Measurements from ENCODE around the gene SMPX.

DNA sequence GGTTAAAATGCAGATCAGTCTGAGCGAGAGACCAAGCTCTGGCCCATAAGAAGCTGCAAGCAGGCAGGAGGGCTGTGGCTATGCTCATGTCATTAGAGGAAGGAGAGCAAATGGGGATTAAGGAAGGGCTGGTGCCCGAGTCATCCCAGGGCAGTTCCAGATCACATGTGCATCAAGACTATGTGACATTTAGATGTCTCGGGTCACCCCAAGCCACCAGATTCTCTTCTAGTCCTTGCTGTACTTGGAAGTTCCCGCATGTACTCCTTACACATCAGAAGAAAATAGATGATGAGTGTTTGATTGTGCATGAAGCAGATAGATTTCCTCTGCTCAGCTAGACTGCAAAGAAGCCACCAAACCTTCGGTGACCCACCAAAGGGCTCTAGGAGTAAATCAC, 57.6 kb downstream of the SMPX start:
- TF ChIP-seq, protein P1, sequence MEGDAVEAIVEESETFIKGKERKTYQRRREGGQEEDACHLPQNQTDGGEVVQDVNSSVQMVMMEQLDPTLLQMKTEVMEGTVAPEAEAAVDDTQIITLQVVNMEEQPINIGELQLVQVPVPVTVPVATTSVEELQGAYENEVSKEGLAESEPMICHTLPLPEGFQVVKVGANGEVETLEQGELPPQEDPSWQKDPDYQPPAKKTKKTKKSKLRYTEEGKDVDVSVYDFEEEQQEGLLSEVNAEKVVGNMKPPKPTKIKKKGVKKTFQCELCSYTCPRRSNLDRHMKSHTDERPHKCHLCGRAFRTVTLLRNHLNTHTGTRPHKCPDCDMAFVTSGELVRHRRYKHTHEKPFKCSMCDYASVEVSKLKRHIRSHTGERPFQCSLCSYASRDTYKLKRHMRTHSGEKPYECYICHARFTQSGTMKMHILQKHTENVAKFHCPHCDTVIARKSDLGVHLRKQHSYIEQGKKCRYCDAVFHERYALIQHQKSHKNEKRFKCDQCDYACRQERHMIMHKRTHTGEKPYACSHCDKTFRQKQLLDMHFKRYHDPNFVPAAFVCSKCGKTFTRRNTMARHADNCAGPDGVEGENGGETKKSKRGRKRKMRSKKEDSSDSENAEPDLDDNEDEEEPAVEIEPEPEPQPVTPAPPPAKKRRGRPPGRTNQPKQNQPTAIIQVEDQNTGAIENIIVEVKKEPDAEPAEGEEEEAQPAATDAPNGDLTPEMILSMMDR (IDR thresholded peaks at IDR 0.05; ENCODE audit: insufficient read depth, low read depth, low read length) = no peak
- no peak for TF ChIP-seq EZH2 (IDR thresholded peaks at IDR 0.05; ENCODE audit: insufficient read depth, low read length)
